ENCODE measurements around the gene SLC22A12.

- TF ChIP-seq POLR2A (IDR thresholded peaks at IDR 0.05): no peak
- TF ChIP-seq CTCF (IDR thresholded peaks at IDR 0.05): no peak
These were observed 9.4 kb downstream of the SLC22A12 start for GRCh38 chr11:64600281-64600992.
